Measurements from ENCODE around the gene RNF150.

RNF150 gene

DNA sequence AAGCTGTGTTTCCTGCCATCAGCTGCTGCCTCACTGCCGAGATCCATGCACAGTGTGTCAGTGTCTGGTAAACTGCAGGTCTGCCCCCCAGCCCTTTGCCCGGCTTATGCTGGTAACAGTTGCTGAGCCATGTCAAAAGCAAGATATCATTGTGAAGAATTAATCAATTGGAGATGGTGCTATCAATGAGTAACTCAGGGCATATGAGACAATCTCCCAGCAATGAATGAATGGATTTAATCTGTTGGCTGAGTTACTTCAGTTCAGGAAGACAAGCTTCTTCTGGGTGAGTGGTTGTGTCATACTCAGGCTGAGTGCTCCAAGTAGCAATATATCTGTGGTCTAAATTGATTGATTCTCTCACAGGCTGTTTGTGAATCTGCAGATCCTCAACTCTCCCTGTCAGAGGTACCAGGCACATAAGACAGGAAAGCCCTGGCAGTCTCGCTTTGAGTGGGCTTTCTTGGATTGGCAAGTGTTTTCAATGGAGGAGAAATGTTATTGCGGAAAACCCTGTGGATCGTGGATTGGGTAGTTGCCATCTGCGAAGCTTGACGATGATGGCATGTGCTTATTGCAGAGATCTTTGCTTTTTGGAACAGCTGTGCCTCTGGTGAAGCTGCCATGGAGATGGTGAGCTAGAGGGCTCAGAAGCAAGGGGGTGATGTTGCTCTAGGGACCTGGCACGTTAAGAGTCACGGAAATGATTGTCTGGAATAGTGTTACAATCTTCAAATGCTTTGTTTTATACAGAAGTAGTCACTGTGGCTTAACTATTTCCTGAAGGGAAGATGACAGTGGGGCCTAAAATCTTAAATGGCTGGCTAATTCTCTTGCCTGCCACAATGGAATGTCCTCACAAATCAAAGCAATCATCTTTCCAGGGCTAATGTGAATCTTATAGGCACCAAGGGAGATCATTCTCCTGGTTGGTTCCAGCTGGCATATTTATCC is 229.5 kb downstream of the RNF150 start:
- DNase-seq, result no peak

DNA sequence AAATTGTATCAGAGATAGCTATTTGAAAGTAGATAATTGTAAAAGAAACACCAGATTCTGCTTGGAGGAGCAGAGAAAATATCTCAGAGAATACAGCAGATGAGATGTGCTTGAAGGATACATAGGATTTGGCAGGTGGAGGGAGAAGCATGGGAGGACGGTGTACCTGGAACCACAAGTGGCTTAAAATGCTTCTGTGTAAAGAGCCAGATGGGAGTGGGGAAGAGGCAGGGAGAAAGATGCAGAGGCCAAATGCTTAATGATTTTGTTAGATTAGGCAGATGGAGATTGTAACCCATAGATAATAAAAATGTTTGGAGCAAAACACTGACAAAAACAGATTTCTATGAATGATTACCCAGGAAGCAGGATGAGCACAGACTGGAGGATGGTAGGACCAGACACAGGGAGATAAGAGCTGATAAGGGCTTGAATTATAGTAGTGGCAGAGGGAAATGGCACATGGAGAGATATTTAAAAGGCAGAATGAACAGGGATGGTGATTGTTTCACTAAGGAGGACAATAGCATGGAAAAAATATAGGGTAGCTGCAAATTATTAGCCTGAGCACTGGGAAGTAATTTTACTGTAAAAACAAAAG is 231.4 kb downstream of the RNF150 start:
- no peak for DNase-seq

DNA sequence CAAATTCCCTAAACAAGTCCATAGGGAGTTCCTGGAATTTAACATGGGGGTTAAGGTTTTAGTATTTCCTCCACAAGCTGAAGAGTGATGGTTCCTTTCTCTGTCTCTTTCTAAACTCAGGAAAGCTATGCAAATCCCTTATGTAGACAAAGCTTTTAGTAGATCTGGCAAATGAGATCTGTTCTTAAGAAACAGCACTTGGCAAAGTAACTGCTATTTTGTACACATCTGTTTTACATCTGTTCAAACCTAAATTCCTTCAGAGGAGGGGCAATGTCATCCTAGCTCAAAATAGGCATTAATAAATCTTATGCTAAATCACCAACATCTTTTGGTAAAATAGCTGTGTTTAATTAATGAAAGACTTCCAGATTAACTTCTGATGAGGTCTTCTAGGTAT is 239.3 kb downstream of the RNF150 start:
- no peak for DNase-seq

DNA sequence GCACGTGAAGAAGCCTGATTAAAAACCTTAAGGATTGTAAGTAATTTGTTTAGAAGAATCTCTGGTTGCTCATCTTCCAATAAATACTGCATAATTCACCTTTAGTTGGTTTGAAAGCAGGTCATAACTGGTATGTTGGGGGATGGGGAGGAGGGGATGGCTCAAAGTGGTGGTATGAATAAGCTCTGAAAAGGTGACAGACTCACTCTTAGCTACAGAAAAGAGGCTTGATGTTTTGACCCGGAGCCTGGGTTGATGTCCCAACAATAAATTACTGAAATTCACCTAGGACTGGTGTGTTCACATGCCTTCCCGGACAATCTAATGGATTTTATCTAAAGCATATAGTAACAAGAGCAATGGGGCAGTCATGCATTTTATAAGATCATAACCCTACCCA is 245.2 kb downstream of the RNF150 start:
- no peak for DNase-seq

DNA sequence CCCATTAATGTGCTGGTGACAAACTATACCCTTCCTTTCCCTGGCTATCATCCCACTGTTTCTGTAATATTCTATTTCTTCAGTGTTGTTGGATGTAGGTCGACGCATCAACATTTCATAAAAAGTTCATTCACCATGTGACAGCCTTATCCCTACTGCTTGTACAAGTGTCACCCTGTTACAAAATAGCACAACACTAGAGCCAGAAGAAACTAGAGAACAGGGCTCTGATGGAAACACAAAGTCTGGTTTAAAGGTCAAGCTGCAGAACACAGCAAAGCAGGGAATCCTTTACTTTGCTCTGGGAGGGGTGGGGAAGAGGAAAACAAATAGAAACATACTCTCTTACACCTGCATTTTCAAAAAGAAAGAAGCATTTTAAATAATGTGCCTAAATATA is 245.8 kb downstream of the RNF150 start:
- DNase-seq, result no peak

DNA sequence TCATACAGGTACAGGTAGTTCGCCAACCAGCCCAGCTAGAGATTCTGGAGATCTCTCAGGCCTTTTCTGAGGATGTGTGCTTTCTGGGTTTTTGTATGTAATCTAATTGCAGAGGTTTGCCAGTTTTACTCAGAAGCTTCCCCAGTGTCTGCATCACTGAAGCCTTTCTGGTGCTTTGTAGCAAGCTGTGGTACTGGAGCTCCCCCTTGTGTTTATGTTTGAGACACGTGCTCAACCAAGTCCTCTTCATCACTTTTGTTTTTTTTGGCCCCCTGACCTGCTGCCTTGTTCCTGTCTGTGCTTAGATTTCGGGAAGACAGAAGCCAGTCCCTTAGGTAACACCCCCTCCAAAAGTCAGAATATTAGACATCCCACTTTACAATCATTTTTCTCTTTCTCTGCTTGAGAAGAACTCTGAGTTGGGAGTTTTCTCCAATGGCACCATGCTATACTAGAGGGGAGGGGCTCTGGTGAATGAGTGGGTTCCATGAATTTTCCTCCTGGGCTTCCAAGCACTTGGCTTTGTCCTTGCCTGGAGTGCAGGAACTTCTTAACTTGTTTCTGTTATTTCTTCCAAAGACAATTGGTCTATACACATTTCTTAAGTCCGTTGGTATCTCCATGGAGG is 248.7 kb downstream of the RNF150 start:
- no peak for DNase-seq

DNA sequence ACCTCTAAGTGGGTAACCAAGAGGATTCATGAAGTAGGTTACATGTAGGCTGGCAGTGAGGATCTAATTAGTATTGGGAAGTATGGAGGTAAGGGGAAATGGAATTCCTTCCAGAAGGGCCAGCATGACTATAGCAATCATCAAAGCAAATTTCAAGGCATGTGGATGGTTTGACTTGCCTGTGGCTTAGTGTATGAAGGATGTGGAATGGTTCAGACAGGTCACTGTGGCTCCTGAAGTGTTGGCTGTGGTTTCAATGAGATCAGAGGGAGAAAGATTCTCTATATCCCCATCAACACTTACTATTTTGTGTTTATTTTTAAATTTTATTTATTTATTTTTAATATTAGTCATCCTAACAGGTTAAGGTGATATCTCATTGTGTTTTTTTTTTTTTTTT is 255.5 kb downstream of the RNF150 start:
- no peak for DNase-seq

DNA sequence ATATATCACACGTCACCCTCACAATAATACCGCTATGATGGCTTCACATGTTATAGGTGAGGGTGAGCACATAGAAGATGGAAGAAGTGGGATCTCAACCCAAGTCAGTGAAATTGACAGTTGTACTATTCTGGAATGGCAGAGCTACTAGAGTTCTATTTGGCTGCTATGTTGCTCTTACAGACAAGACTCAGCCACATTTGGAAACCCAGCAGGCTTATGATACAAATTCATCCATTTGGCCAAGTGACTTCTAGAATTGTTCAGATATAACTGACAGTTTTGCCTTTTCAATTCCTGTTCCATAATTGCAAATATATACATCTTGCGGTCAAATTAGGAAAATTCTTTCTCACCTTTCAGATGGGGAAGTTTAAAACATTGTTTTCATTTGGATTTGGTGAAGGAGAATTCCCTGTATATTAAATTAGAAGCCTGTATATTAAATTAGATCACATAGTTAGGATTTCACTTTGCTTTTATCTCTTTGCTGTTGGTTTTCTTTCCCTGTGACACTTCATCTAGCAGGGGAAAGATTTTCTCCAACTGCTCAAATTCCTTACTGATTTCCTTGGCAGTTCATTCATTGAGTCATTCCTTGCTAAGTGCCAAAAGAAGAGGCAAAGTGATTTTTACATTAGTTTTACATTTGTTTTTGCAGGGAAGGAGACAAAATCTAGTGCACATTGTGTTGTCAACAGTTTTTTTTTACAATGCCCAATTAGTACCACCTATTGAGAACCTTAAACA is 256.5 kb downstream of the RNF150 start:
- DNase-seq, result no peak

DNA sequence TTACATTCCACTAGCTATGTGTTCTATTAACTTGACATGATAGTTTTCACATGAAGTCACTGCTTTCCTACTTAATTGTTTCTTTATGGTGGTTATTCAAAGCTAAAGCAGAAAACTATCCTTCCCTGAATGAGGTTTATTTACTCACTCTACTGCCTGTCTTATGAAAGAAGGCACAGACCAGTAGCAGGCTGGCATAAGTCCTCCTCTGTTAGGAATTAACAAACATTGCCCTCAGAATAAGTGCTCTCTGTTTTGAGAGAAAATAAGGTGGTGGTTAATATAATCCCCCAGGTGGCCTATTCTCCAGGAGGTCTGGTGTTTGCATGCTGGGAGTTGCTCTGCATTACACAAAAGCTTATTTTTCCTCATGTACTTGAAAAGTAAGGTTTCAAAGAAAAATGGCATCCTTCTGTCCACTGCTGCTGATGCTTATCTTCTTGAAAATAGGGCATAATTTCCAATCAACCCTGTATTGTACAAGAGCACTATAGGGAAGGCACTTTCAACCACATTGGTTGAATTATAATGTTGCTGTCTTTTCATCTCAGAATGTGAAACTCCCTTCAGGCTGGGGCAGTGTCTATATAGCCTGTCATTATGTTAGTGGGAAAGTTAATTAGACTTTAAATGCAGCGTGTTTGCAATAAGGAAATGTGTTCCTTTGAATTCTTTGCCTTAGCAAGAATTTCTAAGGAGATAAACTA is 257.4 kb downstream of the RNF150 start:
- DNase-seq, result no peak

DNA sequence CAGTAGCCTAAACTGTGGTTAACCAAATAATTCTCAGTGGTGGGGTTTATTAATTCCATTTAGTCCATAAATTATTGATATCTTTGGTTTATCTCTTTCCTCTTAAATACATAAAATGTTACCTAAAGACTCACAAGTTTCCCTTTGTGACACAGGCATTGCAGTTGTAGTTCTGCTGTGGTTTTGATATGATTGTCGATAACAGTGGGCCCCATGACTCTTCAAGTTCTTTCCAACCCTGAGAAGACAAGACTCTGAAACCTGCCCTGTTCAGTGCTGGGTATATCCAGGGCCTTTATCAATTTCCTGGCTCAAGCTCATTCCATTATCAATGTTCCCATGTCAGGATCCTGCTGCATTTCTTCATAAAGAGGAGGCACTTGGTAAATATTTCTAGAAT is 259.2 kb downstream of the RNF150 start:
- no peak for DNase-seq

DNA sequence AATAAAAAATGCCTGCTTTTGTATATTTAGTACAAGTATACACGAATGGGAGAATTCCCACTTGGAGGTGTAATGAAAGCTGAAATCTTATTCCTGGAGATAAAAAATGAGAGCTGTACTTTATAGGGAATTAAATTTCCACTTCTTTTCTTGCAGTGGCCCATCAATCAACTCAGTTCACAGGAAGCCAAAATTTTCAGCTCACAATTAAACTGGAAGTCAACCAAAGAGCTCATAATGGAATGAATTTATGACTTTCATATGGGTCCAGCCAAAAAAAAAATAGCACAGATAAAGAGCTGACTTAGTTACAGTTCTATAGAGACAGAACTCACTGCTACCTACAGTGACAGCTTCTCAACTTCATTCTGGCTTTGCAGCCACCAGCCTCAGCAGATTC is 261.9 kb downstream of the RNF150 start:
- DNase-seq, result no peak

DNA sequence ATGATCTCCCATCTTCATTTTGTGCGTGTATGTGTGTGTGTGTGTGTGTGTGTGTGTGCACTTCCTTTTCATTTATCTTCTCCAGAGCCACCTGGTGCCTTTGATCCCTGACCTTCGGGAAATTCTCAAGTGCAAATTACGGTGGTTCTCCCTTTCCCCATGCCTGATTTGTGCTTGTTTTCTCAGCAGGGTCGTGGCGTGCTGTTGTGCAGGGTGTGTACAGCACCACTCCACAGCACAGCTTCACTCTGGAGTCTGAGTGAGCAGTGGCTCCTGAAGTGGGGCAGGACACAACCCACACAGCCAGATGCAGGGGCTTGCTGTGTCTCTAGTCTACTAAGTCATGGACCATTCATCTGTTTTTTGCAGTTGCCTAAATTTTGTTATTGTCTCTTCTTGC is 262.8 kb downstream of the RNF150 start:
- DNase-seq, result no peak

DNA sequence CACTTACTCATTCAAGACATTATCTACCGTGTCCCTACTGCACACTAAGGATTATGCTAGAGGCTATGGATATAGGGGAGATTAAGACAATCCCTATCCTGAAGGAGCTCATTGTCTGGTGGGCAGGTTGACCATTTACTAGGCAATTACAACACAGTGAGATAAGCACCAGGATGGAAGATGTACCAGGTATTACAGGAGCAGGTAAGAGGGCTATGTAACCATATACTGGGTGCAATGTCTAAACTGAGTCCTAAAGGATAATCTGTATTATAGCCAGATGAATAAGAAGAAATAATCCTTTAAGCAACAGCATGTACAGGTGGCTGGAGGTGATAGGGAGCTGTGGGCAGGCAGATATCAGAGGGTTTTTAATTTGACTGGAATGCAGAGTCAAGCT is 263.8 kb downstream of the RNF150 start:
- DNase-seq, result no peak

DNA sequence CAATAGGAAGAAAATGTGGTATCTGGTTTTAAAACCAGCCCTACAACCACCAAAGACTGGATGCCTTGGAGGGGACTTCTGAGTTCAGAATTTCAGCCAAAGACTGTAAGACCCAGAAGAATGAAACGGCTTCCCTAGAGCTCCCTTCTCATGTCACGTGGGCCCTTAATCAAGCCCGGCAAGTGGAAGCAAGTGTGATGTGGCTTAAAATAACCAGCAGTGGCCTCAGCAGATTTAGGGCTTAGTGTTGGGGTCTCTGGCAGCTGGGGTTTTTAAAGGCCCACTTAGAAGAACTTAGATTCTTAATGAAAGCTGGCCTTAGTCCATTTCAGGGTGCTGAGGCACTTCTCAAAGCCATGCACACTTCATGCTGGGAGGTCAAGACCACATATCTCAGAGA is 265.9 kb downstream of the RNF150 start:
- DNase-seq, result no peak

DNA sequence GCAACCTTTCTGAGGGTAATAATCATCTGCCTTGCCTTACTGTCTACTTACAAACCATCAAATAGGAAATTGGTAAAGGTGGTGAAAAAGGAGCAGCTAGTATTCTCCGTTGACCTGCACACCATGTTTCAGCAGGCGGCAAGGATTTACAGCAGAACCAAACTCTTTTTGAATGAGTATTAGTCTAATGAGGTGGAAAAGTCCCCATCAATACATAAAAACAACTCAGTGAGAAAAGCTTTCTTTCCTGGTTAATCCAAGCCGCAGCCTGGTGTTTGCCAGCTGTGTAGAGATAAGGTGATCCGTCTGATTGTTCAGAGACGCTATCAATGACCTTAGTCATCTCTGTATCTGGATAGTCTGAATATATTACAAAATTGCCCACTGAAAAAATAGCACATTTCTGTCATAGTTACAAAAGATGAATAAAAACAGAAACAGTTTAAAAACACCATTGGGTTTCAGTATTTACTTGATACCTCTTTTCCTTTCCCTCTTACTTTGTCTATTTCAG is 266.7 kb downstream of the RNF150 start:
- no peak for DNase-seq

DNA sequence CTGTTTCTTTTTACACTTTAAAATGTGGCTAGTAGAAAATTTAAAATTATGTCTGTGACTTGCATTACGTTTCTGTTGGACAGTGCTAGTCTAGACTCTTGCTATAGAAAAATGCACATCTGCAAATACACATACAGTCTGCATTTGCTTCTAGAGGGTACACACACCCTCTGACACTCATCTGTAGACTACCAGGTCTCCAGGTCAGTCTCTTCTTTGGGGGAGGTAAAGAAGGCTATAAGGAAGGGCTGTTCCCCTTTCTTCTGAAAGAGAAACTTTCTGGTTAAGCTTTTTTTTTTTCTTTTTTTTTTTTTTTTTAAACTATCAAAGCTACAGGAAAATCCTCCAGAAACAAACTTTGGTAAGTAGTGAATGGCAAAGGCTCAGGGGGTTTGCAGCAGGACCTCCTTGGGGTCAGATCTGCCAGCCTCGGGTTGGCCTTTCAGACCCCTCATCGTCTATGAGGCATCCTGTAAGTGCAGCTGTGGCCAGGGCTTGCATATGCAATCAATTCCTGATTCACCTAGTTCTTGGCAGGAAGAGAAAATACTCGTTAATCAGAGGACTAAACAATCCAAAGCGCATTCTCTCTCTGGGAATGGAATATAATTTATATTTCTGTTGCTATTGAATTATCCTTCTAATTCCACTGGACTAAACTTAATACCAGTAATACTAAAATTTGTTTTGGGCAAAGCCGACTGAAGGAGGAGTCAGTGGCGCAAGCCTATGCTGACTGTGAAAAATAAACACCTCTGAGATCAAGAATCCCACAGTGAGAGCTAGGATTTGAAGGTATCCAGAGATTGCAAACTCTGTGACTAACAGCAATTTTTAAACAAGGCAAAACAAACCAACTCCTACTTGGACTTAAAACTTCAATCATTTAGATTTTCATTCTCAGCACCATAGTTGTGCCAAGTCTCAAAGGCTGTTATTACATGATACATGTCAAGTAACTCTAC is 267.7 kb downstream of the RNF150 start:
- no peak for DNase-seq

DNA sequence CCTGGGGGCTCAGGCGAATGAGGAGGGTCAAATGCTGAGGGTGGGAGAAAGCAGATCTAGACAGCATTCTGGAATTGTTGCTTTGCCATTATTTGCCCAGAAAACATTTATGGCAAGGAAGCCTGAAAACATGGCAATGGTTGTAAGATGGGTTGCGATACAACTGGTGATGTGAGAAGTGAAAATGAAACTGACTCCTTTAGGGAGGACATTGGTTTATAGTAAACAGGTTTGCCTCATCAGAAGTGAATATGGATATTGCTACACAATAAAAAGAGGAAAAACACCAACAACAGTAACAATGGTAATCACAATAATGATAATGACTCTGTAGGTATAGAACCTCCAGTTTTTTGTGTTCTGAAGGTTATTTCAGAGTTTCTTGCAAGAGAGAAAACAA is 270.1 kb downstream of the RNF150 start:
- no peak for DNase-seq

DNA sequence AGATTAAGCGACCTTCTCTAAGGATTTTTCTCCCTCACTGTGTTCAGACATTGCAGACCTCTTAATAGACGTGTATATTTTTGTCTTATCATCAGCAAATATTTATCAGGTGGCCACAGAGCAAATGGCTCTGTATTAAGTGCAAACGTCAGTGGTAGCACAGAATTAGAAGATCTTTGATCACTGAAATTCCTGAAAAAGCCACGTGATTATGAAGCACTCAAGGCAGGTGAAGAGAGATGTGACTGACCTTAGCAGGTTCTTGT is 271.2 kb downstream of the RNF150 start:
- DNase-seq, result no peak

DNA sequence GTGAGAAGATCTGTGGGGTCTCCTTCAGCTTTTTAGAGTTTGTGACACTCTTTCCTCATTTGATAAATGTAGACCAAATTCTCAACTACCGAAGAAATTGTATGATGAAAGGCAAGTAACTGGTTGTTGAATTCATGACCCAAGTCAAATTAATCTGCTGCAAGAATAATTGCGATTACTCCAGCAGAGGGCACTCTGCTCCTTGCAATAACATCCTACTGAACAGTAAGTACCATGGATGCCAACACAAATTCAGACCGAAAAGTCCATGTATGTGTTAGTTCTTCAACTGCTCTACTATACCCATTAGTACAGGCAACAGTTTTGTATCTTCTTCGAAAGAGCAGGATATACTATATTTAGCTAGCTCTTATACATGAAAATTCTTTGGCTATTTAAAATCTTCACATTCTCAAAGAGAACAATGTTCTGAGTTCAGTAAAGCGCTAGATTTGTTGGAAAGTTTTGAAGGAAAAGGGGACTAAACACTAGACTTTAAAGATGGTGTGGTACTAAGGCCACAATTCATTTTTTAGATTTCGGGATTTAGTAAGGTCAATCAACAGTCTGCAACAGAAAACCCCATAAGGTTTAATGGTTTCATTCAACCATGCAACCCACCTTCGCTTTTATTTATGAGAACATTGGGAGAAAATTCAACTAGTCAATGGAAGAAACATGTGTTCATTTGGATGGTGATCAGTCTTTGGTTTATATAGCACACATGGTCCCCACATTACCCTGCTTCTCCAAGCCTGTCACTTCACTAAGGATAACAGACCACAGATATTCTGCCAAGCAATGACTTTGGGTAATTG is 271.7 kb downstream of the RNF150 start:
- DNase-seq, result peak; percentile 35

DNA sequence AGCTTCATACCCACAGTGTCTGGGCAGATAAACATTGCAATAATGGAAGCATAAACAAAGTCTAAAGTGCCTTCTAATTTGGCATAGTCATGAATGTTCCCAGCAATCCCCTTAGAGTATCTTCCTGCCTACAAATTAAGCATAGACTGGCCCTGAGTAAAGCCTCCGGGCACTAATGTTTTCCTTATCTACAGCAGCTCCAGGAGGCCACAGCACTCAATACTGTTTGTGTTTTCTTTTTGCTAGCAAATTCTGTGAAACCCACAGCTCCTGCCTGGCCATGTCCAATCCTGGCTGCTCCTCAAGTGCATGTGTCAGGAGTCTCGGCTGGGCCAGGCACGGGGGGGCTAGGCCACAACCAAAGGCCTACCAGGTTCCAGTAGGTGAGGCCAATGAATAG is 274.4 kb downstream of the RNF150 start:
- DNase-seq, result no peak

DNA sequence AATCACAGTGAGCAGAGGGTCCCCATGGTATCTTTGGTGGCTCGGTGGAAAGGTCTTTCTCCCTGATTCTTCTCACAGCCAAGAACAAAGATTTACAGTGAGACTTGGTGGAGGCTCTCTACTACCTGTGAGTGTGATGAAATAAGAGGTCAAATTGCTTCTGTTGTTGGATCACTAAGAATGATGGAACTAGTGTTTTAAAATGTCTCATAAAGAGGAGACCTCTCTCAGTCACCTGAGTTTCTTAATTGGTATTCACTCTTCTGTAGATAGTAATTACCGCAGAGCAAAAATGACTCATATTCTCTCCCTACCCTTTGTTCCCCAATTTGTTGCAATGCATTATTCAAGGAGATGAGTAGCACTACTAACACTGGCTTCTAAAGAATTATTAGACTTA is 276.2 kb downstream of the RNF150 start:
- peak; percentile 2 for DNase-seq
